ENCODE measurements around the gene CERS4.
"Not testable (repeated sequence)": the region's sequence is repeated elsewhere in the genome, so short reads cannot be mapped to it uniquely, and the experiment has no call there.

CERS4 gene

GRCh38 chr19:8212916-8213315 lies 3.7 kb downstream of the CERS4 start:
- no peak for TF ChIP-seq CTCF (conservative IDR thresholded peaks at IDR 0.05; ENCODE audit: low read length)
- no peak overlapping the region for H3K4me3 ChIP-seq (ENCODE audit: low read length)
- no peak for DNase-seq (ENCODE audit: low read depth)

- DNase-seq (ENCODE audit: low read depth) = no peak
- H3K4me3 ChIP-seq (ENCODE audit: low read length) = no peak overlapping the region
These were observed 4.9 kb downstream of the CERS4 start for GRCh38 chr19:8213827-8214672.

GRCh38 chr19:8214802-8215201 lies 5.6 kb downstream of the CERS4 start:
- H3K4me3 ChIP-seq (ENCODE audit: low read length) = no peak overlapping the region
- DNase-seq (ENCODE audit: low read depth) = no peak
- TF ChIP-seq CTCF (conservative IDR thresholded peaks at IDR 0.05; ENCODE audit: low read length) = no peak

More at GRCh38 chr19:8213827-8214672, 4.9 kb downstream of the CERS4 start:
- TF ChIP-seq CTCF (conservative IDR thresholded peaks at IDR 0.05; ENCODE audit: low read length) = no peak

GRCh38 chr19:8215783-8216182 lies 6.6 kb downstream of the CERS4 start:
- TF ChIP-seq CTCF (conservative IDR thresholded peaks at IDR 0.05; ENCODE audit: low read length) = no peak
- H3K4me3 ChIP-seq (ENCODE audit: low read length) = no peak overlapping the region

GRCh38 chr19:8216357-8216756 lies 7.2 kb downstream of the CERS4 start:
- no peak for TF ChIP-seq CTCF (conservative IDR thresholded peaks at IDR 0.05; ENCODE audit: low read length)
- no peak for DNase-seq (ENCODE audit: low read depth)
- no peak overlapping the region for H3K4me3 ChIP-seq (ENCODE audit: low read length)

More at GRCh38 chr19:8215783-8216182, 6.6 kb downstream of the CERS4 start:
- no peak for DNase-seq (ENCODE audit: low read depth)

- H3K4me3 ChIP-seq (ENCODE audit: low read length); DNase-seq (ENCODE audit: low read depth): not testable (repeated sequence)
These were observed 9.0 kb downstream of the CERS4 start for GRCh38 chr19:8218127-8218526.

- no peak for TF ChIP-seq CTCF (conservative IDR thresholded peaks at IDR 0.05; ENCODE audit: low read length)
- DNase-seq (ENCODE audit: low read depth) = no peak
- no peak overlapping the region for H3K4me3 ChIP-seq (ENCODE audit: low read length)
These were observed 11.3 kb downstream of the CERS4 start for GRCh38 chr19:8220481-8220880.

All from AG10803 (cell line).